GM20000 (cell line): ENCODE measurements around the gene POT1.

Experiments used
- DNase-seq: peaks from one replicate; pipeline ENCODE4 v3.0.0; 2012; ENCODE audit warnings: low spot score
- CTCF ChIP-seq: IDR thresholded peaks from 2 replicates; pipeline ENCODE4 v1.5.1; 2012; ENCODE audit warnings: mild to moderate bottlenecking, control low read depth; ENCODE audit errors: extremely low read depth, missing control alignments

Gene POT1

GRCh38 chr7:124781418-124781817 is 148.2 kb downstream of the POT1 start:
- no peak for TF ChIP-seq CTCF
- no peak for DNase-seq

GRCh38 chr7:124780608-124781007 is 149.0 kb downstream of the POT1 start:
- DNase-seq, result no peak

GRCh38 chr7:124780056-124780455 is 149.6 kb downstream of the POT1 start:
- DNase-seq, result no peak
- no peak for TF ChIP-seq CTCF

More at GRCh38 chr7:124780608-124781007, 149.0 kb downstream of the POT1 start:
- TF ChIP-seq CTCF, result no peak

DNA sequence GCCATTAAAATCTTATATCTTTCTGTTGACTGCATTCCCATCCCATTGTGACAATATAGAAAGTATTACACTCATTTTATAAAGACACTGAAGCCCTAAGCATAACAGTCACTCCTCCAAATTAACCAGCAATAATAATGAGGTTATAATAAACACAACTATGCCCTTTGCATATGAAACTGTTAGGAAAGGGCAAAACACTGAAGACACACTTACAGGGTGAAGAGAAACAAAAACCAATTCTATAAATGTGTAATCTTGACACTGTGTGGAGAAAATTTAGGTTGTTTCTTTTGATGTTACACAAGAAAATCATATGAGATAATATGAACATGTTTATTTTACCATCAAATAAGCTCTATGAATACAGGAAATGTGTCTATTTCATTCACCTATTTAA is 150.0 kb downstream of the POT1 start:
- DNase-seq, result no peak
- no peak for TF ChIP-seq CTCF

DNA sequence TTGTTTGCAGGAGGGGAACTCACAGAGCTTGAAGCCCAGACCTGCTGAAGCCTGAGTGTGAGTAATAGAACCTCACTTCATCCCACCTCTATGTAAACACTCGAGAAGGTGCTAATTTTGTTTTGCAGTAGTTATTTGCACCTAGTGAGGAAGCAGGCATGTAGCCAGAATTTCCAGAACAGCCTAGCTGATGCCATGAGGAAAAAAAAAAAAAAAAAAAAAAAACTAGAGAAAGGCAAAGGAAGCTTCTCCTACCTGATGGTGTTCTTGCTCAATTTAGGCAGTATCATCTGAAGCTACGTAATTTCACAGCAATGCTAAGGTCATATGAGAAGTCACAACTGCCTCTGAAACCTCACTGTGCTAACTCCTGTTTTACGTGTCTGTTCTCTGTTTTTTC is 150.4 kb downstream of the POT1 start:
- DNase-seq, result no peak
- TF ChIP-seq CTCF, result no peak

- no peak for DNase-seq
- no peak for TF ChIP-seq CTCF
These were observed 152.4 kb downstream of the POT1 start for GRCh38 chr7:124777268-124777667.

DNA sequence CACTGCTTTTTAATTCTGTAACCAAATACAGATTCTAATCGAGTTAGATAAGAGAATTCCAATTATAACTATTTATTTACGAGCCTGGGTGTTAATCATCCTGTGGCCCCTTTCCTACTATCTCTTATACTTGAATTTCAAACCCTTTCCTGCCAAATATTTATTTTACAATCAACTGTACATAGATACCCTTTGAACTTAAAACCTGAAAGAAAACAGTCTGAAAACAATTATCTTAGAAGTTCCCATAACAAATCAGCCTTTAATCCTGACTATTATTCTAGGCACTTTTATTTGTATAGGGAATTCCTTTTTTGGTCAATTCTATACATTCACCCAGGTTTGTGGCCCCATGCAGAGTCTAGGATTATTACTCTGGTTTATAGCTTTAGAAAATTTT is 153.5 kb downstream of the POT1 start:
- no peak for DNase-seq
- no peak for TF ChIP-seq CTCF
